K562 (cell line): ENCODE results near the gene TEAD3. TPM values are rescaled to one million over a fixed set of nuclear protein-coding genes. Genes with fewer than 3 reads are reported as not detected.

Experiments used
- CREM ChIP-seq: IDR thresholded peaks from 2 replicates; pipeline ENCODE4 v1.6.1; 2014; ENCODE audit warnings: antibody characterized with exemption, low read depth
- CUX1 ChIP-seq: fragments of 200-800 bp; sonication (Bioruptor generic); IDR thresholded peaks from 2 replicates; pipeline ENCODE4 v1.6.1; 2016; ENCODE audit warnings: missing genetic modification characterization, missing compliant biosample characterization
- FOXJ3 ChIP-seq: sonication (generic); formaldehyde crosslinking; IDR thresholded peaks from 2 replicates; pipeline ENCODE4 v1.4.0; 2020; ENCODE audit warnings: mild to moderate bottlenecking, missing genetic modification reagents
- FOXP4 ChIP-seq: sonication (generic); formaldehyde crosslinking; IDR thresholded peaks from 2 replicates; pipeline ENCODE4 v1.8.0; 2022; ENCODE audit warnings: mild to moderate bottlenecking, missing genetic modification reagents, borderline replicate concordance
- MAZ ChIP-seq, 2 experiments: fragments of 450-650 bp in 1 of 2; sonication (generic) in 1 of 2; formaldehyde crosslinking; IDR thresholded peaks in 1 of 2; conservative IDR thresholded peaks in 1 of 2; 2 replicates each; pipeline versions ENCODE4 v1.4.0 to v1.5.0; 2020; ENCODE audit warnings: mild to moderate bottlenecking in 1 of 2, missing genetic modification reagents in 1 of 2
- POLR2AphosphoS2 ChIP-seq: IDR thresholded peaks from 2 replicates; pipeline ENCODE4 v1.6.1; 2012; ENCODE audit warnings: low read length, improper control_type of control experiment
- POLR3A ChIP-seq: IDR thresholded peaks from 2 replicates; pipeline ENCODE4 v1.6.1; 2011; ENCODE audit warnings: borderline replicate concordance, mild to moderate bottlenecking, moderate library complexity; ENCODE audit not compliant: insufficient read length, insufficient read depth; ENCODE audit errors: extremely low read depth
- THAP12 ChIP-seq: fragments of 250-450 bp; sonication (Bioruptor Pico); IDR thresholded peaks from 2 replicates; pipeline ENCODE4 v1.9.0; 2021; ENCODE audit warnings: mild to moderate bottlenecking, inconsistent platforms
- XRCC3 ChIP-seq: fragments of 450-650 bp; IDR thresholded peaks from 2 replicates; pipeline ENCODE4 v1.6.1; 2017; ENCODE audit warnings: mild to moderate bottlenecking, moderate library complexity
- ZBTB9 ChIP-seq: fragments of 450-650 bp; formaldehyde crosslinking; IDR thresholded peaks from 2 replicates; pipeline ENCODE4 v1.4.0; 2020; ENCODE audit warnings: mild to moderate bottlenecking, moderate library complexity
- ZC3H8 ChIP-seq: fragments of 450-650 bp; IDR thresholded peaks from 2 replicates; pipeline ENCODE4 v1.6.1; 2017
- ZNF143 ChIP-seq: sonication (generic); formaldehyde crosslinking; IDR thresholded peaks from 2 replicates; pipeline ENCODE4 v1.9.0; 2022; ENCODE audit warnings: mild to moderate bottlenecking, missing genetic modification reagents
- ZNF224 ChIP-seq: sonication (generic); formaldehyde crosslinking; IDR thresholded peaks from 2 replicates; pipeline ENCODE4 v1.8.0; 2022; ENCODE audit warnings: mild to moderate bottlenecking, missing genetic modification reagents
- ZNF696 ChIP-seq: fragments of 250-450 bp; sonication (Bioruptor Pico); conservative IDR thresholded peaks from 2 replicates; pipeline ENCODE4 v1.4.0; 2020; ENCODE audit warnings: mild to moderate bottlenecking, moderate library complexity
- ZNF75A ChIP-seq: fragments of 450-650 bp; formaldehyde crosslinking; IDR thresholded peaks from 2 replicates; pipeline ENCODE4 v1.4.0; 2020; ENCODE audit warnings: mild to moderate bottlenecking
- polyA plus RNA-seq, 8 experiments: library from polyadenylated mRNA; depleted of rRNA in 4 of 8; stranded (reverse) in 5 of 8; unstranded in 3 of 8; fragments of >200 nt; fragmentation: Nextera tagmentation in 2 of 8; fragmentation: Illumina TruSeq in 1 of 8; extraction: Ambion mirVana in 2 of 8; extraction: Trizol in 1 of 8; gene quantifications; 2 replicates each; pipeline versions ENCODE4 v1.2.1 to v1.2.3, GENCODE V29; 2011 to 2014; ENCODE audit warnings: inconsistent platforms in 1 of 8, missing spikeins in 1 of 8
- total RNA-seq, 7 experiments: library from RNA; depleted of rRNA in 6 of 7; stranded (reverse); fragments of >200 nt in 6 of 7; fragmentation: Illumina TruSeq in 2 of 7; extraction: Trizol in 2 of 7; gene quantifications; 2 replicates each; pipeline versions ENCODE4 v1.2.1 to v1.2.3, GENCODE V29; 2011 to 2021; ENCODE audit warnings: low replicate concordance in 1 of 7

Gene TEAD3
- total and polyA plus RNA-seq, 9 of the 15 experiments (the other 6 are each of a cell fraction or from before 2014, with no cell fraction given), result 0.63 to 13.2 (median 3.3) TPM

DNA sequence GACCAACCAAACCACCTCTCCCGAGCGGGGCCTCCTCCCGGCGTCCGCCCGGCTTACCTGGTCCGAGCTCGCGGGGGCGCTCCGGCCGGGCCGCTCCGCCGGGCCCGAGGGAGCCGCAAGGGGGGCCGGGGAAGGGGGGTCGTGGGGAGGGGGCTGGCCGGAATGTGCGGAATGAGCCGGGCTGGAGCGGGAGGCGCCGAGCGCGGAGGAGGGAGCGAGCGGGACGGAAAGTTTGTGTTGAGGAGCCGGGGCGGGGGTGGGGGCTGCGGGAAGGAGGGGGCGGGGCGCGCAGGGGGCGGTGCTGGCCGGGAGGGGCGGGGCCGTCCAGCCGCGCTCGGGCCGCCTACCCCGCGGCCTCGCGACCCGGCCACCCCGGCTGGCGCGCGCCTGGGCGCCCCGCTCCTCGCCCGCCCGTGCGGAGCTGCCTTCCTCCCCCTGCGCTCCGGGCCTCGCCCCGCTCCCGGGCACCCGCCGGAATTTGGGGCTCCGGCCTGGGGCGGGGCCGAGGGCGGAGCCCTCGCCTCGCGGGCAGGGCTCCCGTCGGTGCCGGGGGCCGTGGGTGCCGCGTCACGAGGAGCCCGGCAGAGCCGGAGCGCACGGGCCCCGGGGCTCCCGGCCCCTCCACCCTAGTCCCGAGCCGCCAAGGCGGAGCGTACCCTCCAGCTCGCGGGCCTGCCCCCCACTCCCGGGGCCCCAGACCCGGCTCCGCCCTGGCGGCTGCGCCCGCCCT is at the start of gene TEAD3 (continued):
- TF ChIP-seq CUX1 (CRISPR knock-in tag), result no peak
- 0 out of 2 replicates have a peak, but pooled peaks have one; percentile 15 for TF ChIP-seq CREM
- TF ChIP-seq POLR3A, result no peak
- TF ChIP-seq ZBTB9 (CRISPR knock-in tag), result no peak
- no peak for TF ChIP-seq ZNF75A
- no peak for TF ChIP-seq XRCC3
- no peak for TF ChIP-seq FOXJ3 (CRISPR knock-in tag)
- TF ChIP-seq THAP12 (CRISPR knock-in tag), result peak; percentile 83
- no peak for TF ChIP-seq ZNF143 (CRISPR knock-in tag)
- no peak for TF ChIP-seq ZNF696 (CRISPR knock-in tag)
- TF ChIP-seq FOXP4 (CRISPR knock-in tag), result no peak
- TF ChIP-seq ZC3H8, result no peak
- no peak for TF ChIP-seq ZNF224
- TF ChIP-seq MAZ (CRISPR knock-in tag; conservative IDR thresholded peaks at IDR 0.05 in 1 of 2, IDR thresholded peaks at IDR 0.05 in 1 of 2), result peak in 1 of 2 experiments; percentile 30; a peak in 2 of 4 replicates
- TF ChIP-seq POLR2AphosphoS2, result no peak
